Frontal cortex (tissue), 4 donors: ENCODE measurements around the gene MOGAT2. TPM values are rescaled to one million over a fixed set of nuclear protein-coding genes. Genes with fewer than 3 reads are reported as not detected.
"Not testable (repeated sequence)": the region's sequence is repeated elsewhere in the genome, so short reads cannot be mapped to it uniquely, and the experiment has no call there.

Experiments used
- DNase-seq, 2 donors: peaks; one replicate each; pipeline ENCODE4 v3.0.0; 2012; ENCODE audit warnings: low spot score in 2 of 2
- FAIRE-seq: peaks from 2 replicates; lab custom pipeline; 2012; peaks lifted over from hg19 to GRCh38; lab: Jason Lieb, UNC
- total RNA-seq: library from RNA; depleted of rRNA; stranded (reverse); fragments of >200 nt; gene quantifications from one replicate; pipeline ENCODE4 v1.2.3, GENCODE V29; 2014
- donor health status: control.
- donor health status: control.
- donor health status: control.

MOGAT2 gene
- total RNA-seq, 1 donor from 2014 or later: not detected

GRCh38 chr11:75718419-75719339 is 1.0 kb downstream of the MOGAT2 start:
- no peak for DNase-seq
- FAIRE-seq: no peak

DNA sequence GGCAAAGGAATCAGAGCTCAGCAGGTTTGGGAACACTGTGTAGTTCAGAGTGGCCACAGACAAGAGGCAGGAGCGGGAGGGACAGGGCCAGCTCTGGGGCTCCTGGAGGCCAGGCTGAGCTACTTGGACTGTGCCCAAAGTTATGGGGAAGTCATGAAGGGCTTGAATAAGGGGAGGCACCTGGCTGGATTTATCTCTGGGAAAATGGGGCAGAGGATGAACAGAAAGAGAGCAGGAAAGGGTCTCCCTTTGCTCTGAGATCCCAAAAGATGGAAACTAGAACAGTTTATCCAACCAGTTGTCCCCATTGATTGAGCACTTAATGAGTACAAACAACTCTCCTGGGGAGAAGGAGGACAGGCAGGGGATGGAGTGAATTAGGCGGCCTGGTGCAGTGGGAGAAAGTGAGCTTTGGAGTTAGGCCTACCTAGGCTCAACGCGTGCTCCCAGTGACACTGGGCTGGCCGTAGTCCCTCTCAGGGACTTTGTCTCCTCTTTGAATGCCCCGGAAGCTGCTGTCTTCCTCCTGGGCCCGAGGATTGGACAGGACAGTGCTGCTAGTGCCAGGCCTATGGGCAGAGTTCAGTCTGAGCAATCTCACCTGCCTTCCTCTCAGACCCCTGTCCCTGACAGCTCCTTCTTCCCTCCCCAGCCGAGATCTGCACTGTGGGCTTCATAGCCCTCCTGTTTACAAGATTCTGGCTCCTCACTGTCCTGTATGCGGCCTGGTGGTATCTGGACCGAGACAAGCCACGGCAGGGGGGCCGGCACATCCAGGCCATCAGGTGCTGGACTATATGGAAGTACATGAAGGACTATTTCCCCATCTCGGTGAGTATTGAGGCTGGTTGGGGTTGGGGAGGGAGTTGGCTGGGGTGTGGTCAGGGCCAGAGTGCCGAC is 2.0 kb downstream of the MOGAT2 start:
- DNase-seq (no peak), FAIRE-seq (no peak)

DNA sequence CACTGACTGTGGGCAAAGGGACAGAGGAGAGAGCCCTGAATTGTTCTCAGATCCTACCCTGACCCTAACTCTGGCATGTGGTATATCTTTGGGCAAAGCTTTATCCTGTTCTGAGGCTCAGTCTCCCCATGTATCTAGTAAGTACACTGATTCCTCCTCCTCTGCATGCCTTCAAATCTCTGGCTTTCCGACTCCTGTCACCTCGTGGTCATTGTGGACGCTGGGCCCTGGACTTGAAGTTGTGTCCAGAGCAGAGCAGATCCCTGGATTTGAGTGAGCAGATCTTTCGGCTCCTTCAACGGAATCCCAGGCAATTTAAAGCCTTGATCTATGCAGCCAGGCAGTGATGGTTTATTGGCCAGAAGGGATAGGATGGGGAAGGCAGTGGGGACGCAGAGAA is 3.0 kb downstream of the MOGAT2 start:
- DNase-seq (no peak), FAIRE-seq (no peak)

GRCh38 chr11:75721852-75722668 is 4.4 kb downstream of the MOGAT2 start:
- FAIRE-seq (no peak), DNase-seq (no peak)

GRCh38 chr11:75722669-75723042 is 5.0 kb downstream of the MOGAT2 start:
- no peak for FAIRE-seq

GRCh38 chr11:75725547-75726320 is 8.1 kb downstream of the MOGAT2 start:
- FAIRE-seq (no peak), DNase-seq (no peak)

More at GRCh38 chr11:75722669-75723042, 5.0 kb downstream of the MOGAT2 start:
- DNase-seq: no peak

- DNase-seq: no peak
- no peak for FAIRE-seq
These were observed 11.4 kb downstream of the MOGAT2 start for GRCh38 chr11:75728992-75729391.

GRCh38 chr11:75731095-75731494 is 13.5 kb downstream of the MOGAT2 start:
- DNase-seq: no peak
- no peak for FAIRE-seq

DNA sequence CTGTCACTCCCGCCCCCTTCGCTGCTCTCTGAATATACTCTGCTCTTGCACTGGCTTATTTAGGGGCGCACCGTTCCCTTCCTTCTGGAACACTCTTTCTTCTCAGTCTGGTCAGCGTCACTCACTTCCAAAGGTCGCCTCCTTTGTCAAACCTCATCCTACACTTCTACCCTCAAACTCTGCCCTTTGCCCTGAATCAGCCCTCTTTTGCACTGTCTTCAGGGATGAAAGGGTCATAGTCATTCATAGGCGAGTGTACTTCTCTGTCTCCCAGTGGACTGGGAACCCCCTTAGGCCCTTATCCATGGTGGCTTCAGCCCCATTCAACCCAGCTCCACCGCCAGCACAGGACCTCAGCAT is 15.4 kb downstream of the MOGAT2 start:
- no peak for FAIRE-seq

DNA sequence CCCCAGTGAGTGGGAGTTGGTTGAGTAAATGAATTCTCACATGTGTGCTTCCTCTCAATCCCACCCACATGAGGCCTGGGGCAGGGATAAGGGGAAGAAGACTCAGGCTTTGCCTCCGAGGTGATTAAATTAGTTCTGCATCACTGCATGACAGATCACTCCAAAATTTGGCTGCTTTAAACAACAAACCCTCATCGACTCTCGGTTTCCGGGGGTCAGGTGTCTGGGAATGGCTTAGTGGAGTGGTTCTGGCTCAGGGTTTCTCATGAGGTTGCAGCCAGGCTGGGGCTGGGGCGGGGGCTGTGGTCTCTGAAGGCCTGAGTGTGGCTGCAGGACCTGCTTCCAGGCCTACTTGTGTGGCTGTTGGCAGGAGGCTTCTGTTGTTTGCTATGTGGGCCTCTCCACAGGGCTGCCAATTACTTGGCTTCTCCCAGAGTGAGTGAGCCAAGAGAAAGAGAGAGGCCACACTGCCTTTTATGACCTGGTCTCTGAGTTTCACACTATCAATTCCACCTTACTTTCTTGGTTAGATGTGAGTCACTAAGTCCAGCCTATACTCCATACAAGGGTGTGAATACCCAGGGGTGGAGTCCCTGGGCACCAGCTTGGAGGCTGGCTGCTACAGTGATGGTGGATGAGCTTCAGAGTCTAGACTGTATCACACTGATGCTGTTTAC is 15.9 kb downstream of the MOGAT2 start:
- no peak for DNase-seq
- no peak for FAIRE-seq

More for the DNA sequence above, 15.4 kb downstream of the MOGAT2 start:
- no peak for DNase-seq

DNA sequence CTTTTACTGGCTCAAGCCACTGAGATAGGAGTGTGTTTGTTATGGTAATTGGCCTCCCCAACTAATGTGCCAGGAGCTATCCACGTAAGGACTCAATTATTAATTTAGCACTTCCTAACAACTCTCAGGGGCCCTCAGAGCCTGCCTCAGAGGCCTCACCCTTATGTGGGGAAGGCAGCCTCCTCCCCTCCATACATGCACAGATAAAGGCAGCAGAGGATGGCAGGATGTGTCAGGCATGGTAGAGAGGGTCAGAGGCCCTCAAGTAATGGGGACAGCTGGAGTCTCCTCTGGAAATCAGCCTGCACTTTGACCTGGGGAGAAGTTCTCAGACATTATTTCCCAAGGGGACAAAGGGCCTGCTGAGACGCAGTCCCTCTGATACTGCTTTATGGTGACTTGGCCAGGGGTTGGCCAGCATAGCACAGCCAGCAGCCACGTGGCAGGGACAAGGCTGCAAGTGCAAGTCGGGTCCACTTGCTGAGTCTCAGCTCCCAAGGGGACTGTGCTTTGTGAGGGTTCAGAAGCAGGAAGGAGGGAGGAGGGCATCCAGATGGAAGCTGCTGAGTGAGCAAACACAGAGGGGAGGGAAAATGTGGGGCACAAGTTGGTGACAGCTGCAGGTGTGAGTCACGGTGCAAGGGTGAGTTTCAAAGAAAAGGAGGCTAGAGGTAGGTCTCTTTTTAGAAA is 17.0 kb downstream of the MOGAT2 start:
- DNase-seq (no peak), FAIRE-seq (no peak)

DNA sequence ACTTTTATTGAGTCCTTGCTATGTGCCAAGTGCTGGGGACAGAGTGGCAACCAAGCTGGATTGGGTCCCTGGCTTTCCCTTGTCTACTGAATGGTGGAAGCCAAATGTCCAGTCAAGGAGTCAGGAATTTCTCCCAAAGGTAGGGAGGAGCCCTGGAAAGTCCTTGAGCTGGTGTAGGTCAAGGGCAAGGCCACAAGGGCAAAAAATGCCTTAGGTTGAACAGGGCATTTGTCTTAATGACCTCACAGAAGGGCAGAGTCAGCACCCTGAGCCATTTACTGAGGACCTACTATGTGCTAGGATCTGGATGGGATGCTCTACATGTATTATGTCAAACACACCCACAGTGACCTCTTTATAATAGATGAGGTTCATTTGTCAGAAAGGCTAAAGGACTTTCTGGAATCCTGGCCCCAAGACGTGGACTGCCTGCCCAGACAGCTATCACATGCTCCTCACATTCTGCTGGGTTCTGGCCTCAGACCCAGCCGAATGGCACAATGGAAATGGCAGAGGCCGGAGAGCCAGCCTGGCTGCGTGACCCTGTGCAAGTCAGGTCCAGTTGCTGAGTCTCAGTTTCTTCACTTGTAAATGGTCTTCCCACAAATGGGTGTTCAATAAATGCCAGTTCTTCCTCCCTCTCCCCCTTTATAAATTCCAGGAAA is 17.7 kb downstream of the MOGAT2 start:
- FAIRE-seq (no peak), DNase-seq (no peak)

DNA sequence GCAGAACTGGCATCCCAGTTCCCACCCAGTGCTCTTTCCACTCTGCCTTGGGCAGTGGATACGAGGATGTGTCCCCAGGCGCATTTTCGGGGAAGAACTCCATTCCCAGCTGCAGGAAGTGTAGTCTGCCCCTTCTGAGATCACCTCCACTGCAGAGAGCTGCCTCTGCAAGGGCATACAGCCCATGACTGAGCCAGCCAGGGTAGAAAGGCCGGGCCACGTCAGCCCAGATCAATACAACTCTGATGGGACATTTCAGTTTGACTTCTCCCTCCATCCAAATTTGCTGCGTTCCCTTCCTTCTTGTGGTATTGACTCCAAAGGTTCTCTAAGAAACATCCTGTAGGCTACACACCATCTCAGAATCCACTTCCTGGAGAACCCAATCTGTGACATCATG is 19.7 kb downstream of the MOGAT2 start:
- DNase-seq (no peak), FAIRE-seq (no peak)

DNA sequence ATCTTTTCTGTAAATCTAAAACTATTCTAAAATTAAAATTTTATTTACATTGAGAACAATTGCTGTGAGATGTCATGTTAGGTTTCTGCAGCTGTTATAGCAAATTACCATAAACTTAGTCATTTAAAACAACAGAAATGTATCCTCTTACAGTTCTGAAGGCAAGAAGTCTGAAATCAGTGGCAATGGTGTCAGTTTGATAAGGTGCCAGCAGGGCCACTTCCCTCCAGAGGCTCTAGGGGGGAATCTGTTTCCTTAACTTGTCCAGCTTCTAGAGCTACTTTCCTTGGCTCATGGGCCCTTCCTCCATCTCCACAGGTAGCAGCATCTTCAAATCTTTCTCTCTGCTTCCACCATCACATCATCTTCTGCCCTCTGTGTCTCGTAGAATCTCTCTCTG is 23.0 kb downstream of the MOGAT2 start:
- FAIRE-seq: no peak

GRCh38 chr11:75743159-75743558 is 25.5 kb downstream of the MOGAT2 start:
- FAIRE-seq, DNase-seq: not testable (repeated sequence)

More for the DNA sequence above, 23.0 kb downstream of the MOGAT2 start:
- no peak for DNase-seq

DNA sequence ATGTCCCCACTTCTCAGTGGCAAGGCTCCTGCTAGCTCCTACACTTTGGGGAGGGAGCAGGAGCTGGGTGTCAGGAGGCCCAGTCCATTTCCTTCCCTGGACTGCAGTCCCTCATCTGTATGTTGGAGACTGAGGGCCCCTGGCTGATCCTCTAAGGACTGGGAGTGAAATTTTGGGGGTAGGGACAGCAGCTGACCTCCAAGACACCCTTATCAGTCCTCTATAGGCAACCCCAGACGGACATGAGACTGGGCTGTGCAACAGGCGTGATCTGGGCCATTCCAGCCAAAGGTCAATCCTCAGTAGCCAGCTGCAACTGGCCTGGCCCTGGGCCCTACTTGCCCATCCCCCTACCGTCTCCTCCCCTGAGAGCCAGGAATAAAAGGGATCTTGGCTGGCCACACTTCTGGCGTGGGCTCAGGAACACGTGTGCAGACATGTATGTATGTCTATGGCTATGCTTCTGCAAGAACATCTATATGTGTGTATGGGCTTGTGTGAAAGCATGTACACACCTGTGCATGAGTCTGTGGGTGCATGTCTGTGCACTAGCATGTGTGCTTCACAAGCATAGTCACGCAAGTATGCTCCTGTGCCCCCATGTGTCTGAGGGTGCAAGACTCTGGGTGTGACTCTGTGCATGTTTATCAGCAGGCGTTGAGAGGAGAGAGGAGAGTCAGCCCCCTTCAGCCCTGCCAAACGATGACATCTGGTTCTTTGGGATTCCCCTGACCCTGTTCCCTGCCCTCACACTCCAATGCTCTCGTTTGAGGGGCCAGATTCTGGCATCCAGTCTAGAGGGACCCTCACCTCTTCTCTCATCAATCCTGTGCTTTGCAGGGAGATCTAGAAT is 26.3 kb downstream of the MOGAT2 start:
- DNase-seq (no peak), FAIRE-seq (no peak)

GRCh38 chr11:75745807-75746206 is 28.2 kb downstream of the MOGAT2 start:
- FAIRE-seq (no peak), DNase-seq (no peak)
